ENCODE results near the gene CNTNAP2. TPM values are rescaled to one million over a fixed set of nuclear protein-coding genes. Genes with fewer than 3 reads are reported as not detected.
"Not testable (repeated sequence)": the region's sequence is repeated elsewhere in the genome, so short reads cannot be mapped to it uniquely, and the experiment has no call there.

Gene CNTNAP2
- total and polyA plus RNA-seq, 7 experiments from 2014 or later, result 0.02 to 0.48 (median 0.24) TPM; not detected in 2

DNA sequence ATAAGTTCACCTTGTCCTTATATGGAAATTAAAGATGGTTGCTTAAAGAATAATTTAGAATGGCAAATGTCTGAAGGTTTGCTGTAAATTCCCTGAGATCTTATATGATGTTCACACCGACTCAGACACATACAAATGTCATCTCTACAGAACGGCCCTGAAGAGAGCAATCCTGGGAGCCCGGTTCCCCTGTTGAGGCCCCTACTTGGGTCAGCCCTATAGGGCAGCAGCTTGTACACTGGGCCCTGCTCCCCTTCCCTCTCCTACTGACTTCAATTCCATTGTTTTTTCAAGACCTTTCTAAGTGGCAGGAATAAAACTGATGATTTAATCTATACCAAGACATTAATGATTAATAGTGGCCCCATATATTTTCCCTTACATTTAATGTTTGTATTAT, 1660.7 kb downstream of the CNTNAP2 start:
- H3K27ac Mint-ChIP-seq, result no peak overlapping the region
- H3K27ac ChIP-seq (ENCODE audit: low read depth, low read length), result no peak overlapping the region
- intact Hi-C loops (cut with micrococcal nuclease), result no loop called here
- H3K9me3 ChIP-seq (ENCODE audit: control insufficient read depth in 2 of 3, low read length in 3 of 3), result no peaks in the 10 kb centered on the region
- DNase-seq (no peak), ATAC-seq (no peak)
- POLR2A ChIA-PET, result no interaction called here
- no peaks in the 10 kb centered on the region for H3K36me3 Mint-ChIP-seq
- no peaks in the 10 kb centered on the region for H3K27me3 Mint-ChIP-seq
- H3K27me3 ChIP-seq (ENCODE audit: control insufficient read depth in 2 of 2, insufficient read depth in 2 of 2, low read length in 2 of 2), result no peaks in the 10 kb centered on the region
- CTCF ChIA-PET, result no interaction called here
- no peaks in the 10 kb centered on the region for H3K4me1 Mint-ChIP-seq
- H3K36me3 ChIP-seq (ENCODE audit: control insufficient read depth in 2 of 3, insufficient read depth in 3 of 3, low read length in 3 of 3), result no peaks in the 10 kb centered on the region
- H3K4me3 ChIP-seq (ENCODE audit: low read length), result no peak overlapping the region
- H3K9me3 Mint-ChIP-seq, result peaks cover 0 to 3% (median 0%) of the 10 kb centered on the region in 11 donors
- no peaks in the 10 kb centered on the region for H3K4me1 ChIP-seq (ENCODE audit: control insufficient read depth in 2 of 2, insufficient read depth in 2 of 2, low read length in 2 of 2)
- H3K4me3 Mint-ChIP-seq, result no peak overlapping the region

DNA sequence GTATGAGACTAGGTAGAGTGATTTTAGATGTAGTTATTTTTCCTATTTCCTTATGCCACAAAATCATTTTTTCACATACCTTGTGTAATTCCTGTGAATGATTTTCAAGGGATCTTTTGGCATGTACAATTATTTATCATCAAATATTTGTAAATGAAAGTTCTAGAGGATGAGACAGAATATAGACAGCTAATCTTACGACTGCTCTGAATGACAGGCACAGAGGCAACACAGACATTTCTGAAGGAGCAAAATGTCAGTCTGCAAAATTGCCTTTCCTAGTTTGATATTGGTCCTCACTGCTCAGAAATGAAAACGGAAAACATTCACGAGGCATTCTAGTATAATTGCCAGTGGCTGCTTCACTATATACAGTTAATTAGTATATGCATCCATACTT, 1663.3 kb downstream of the CNTNAP2 start:
- no peaks in the 10 kb centered on the region for H3K4me1 Mint-ChIP-seq
- intact Hi-C loops (cut with micrococcal nuclease), result no loop called here
- Histone ChIP-seq H3K9me3 (ENCODE audit: control insufficient read depth in 2 of 3, low read length in 3 of 3) (no peaks in the 10 kb centered on the region), H3K27me3 (ENCODE audit: control insufficient read depth in 2 of 2, insufficient read depth in 2 of 2, low read length in 2 of 2) (no peaks in the 10 kb centered on the region), H3K4me3 (ENCODE audit: low read length) (no peak overlapping the region), H3K27ac (ENCODE audit: low read depth, low read length) (no peak overlapping the region), H3K36me3 (ENCODE audit: control insufficient read depth in 2 of 3, insufficient read depth in 3 of 3, low read length in 3 of 3) (no peaks in the 10 kb centered on the region), H3K4me1 (ENCODE audit: control insufficient read depth in 2 of 2, insufficient read depth in 2 of 2, low read length in 2 of 2) (no peaks in the 10 kb centered on the region)
- no peaks in the 10 kb centered on the region for H3K27me3 Mint-ChIP-seq
- ATAC-seq (no peak), DNase-seq (no peak)
- no peak overlapping the region for H3K27ac Mint-ChIP-seq
- ChIA-PET POLR2A (no interaction called here), CTCF (no interaction called here)
- no peaks in the 10 kb centered on the region for H3K36me3 Mint-ChIP-seq
- H3K4me3 Mint-ChIP-seq, result no peak overlapping the region
- peaks cover 0 to 5% (median under 1%) of the 10 kb centered on the region in 11 donors for H3K9me3 Mint-ChIP-seq

DNA sequence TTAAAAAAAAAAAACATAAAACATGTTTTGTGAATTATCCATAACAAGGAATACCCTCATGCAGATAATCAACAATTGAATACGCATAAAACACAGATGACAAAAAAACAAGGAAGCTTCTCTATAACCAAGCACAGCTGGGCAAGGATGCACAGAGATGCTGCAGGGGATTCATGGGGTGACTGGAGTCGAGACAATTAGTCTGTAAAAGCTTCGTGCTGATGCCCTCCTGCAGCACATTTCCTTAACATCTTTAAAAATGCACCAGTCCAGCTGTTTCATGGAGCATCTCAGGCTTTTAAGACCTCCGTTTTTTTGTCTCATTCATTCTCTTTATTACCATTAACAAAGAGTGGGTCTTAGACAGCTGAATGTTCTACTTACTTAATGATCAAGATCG, 1680.0 kb downstream of the CNTNAP2 start:
- H3K36me3 Mint-ChIP-seq, result no peaks in the 10 kb centered on the region
- CTCF ChIA-PET, result no interaction called here
- H3K27me3 Mint-ChIP-seq, result peaks cover 0 to 8% (median 0%) of the 10 kb centered on the region in 5 donors
- Histone ChIP-seq H3K36me3 (ENCODE audit: control insufficient read depth in 2 of 3, insufficient read depth in 3 of 3, low read length in 3 of 3) (no peaks in the 10 kb centered on the region), H3K27ac (ENCODE audit: low read depth, low read length) (no peak overlapping the region), H3K27me3 (ENCODE audit: control insufficient read depth in 2 of 2, insufficient read depth in 2 of 2, low read length in 2 of 2) (no peaks in the 10 kb centered on the region), H3K4me3 (ENCODE audit: low read length) (no peak overlapping the region), H3K9me3 (ENCODE audit: control insufficient read depth in 2 of 3, low read length in 3 of 3) (no peaks in the 10 kb centered on the region), H3K4me1 (ENCODE audit: control insufficient read depth in 2 of 2, insufficient read depth in 2 of 2, low read length in 2 of 2) (no peaks in the 10 kb centered on the region)
- DNase-seq (no peak), ATAC-seq (no peak)
- intact Hi-C loops (cut with micrococcal nuclease), result no loop called here
- no peak overlapping the region for H3K27ac Mint-ChIP-seq
- H3K4me1 Mint-ChIP-seq, result no peaks in the 10 kb centered on the region
- peaks cover 0 to 9% (median 0%) of the 10 kb centered on the region in 11 donors for H3K9me3 Mint-ChIP-seq
- POLR2A ChIA-PET, result no interaction called here
- no peak overlapping the region for H3K4me3 Mint-ChIP-seq

DNA sequence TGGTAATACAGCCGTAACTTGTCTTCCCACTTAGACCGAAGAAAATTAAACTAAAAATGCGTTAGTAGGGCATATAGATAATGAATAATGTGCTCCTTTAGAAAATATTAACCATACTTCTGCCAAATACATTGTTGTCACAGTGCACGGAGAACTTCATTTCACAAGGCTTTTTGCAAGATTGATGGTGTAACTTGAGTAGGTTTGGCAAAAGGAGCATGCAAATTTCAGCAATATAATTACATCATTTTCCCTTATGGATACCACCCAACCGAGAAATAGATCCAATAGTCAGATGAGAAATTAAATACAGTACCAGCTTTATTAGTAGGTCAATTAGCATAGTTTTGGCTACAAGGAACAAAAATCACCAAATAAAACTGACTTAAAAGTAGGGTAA, 1681.4 kb downstream of the CNTNAP2 start:
- intact Hi-C loops (cut with micrococcal nuclease), result no loop called here
- Histone ChIP-seq H3K27me3 (ENCODE audit: control insufficient read depth in 2 of 2, insufficient read depth in 2 of 2, low read length in 2 of 2) (no peaks in the 10 kb centered on the region), H3K27ac (ENCODE audit: low read depth, low read length) (no peak overlapping the region), H3K36me3 (ENCODE audit: control insufficient read depth in 2 of 3, insufficient read depth in 3 of 3, low read length in 3 of 3) (no peaks in the 10 kb centered on the region), H3K4me1 (ENCODE audit: control insufficient read depth in 2 of 2, insufficient read depth in 2 of 2, low read length in 2 of 2) (no peaks in the 10 kb centered on the region), H3K4me3 (ENCODE audit: low read length) (no peak overlapping the region), H3K9me3 (ENCODE audit: control insufficient read depth in 2 of 3, low read length in 3 of 3) (no peaks in the 10 kb centered on the region)
- ATAC-seq (no peak), DNase-seq (no peak)
- Mint-ChIP-seq H3K9me3 (peaks cover 0 to 8% (median 0%) of the 10 kb centered on the region in 11 donors), H3K4me3 (no peak overlapping the region), H3K36me3 (no peaks in the 10 kb centered on the region), H3K27ac (no peak overlapping the region), H3K4me1 (no peaks in the 10 kb centered on the region), H3K27me3 (peaks cover 0 to 8% (median 0%) of the 10 kb centered on the region in 5 donors)
- ChIA-PET CTCF (no interaction called here), POLR2A (no interaction called here)

DNA sequence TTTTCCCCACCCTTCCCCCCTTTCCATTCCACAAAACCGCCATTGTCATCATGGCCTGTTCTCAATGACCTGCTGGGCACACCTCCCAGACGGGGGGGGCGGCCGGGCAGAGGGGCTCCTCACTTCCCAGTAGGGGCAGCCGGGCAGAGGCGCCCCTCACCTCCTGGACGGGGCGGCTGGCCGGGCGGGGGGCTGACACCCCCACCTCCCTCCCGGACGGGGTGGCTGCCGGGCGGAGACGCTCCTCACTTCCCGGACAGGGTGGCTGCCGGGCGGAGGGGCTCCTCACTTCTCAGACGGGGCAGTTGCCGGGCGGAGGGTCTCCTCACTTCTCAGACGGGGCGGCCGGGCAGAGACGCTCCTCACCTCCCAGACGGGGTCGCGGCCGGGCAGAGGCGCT, 1685.2 kb downstream of the CNTNAP2 start:
- H3K4me1 ChIP-seq (ENCODE audit: control insufficient read depth in 2 of 2, insufficient read depth in 2 of 2, low read length in 2 of 2); H3K27me3 Mint-ChIP-seq; ATAC-seq; DNase-seq; H3K27me3 ChIP-seq (ENCODE audit: control insufficient read depth in 2 of 2, insufficient read depth in 2 of 2, low read length in 2 of 2); H3K4me3 ChIP-seq (ENCODE audit: low read length); H3K4me3 Mint-ChIP-seq; POLR2A ChIA-PET; H3K36me3 ChIP-seq (ENCODE audit: control insufficient read depth in 2 of 3, insufficient read depth in 3 of 3, low read length in 3 of 3); H3K36me3 Mint-ChIP-seq; CTCF ChIA-PET; H3K27ac ChIP-seq (ENCODE audit: low read depth, low read length); H3K27ac Mint-ChIP-seq; H3K9me3 ChIP-seq (ENCODE audit: control insufficient read depth in 2 of 3, low read length in 3 of 3); intact Hi-C loops (cut with micrococcal nuclease); H3K4me1 Mint-ChIP-seq: not testable (repeated sequence)
- peaks cover 0 to 13% (median 5%) of the 10 kb centered on the region in 11 donors for H3K9me3 Mint-ChIP-seq

DNA sequence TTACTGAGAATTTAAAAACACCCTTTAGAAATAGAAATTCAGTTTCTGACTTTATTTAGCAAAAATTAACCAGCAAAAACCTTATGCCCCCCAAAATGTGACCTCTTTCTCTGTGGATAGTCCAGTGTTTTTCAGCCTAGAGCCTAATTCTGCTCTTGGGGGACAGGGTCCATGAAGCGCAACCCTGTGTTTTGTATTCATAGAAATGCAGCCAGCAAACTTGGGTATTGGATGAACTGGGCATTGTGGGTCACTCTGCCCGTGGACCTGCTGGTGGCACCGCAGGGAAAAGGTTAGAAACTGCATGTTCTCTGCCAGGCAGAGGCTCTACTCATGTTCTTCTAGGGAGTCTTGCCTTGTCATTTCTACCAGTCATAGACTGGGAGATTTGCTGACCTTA, 1686.5 kb downstream of the CNTNAP2 start:
- Mint-ChIP-seq H3K4me3 (no peak overlapping the region), H3K9me3 (peaks cover 0 to 13% (median 5%) of the 10 kb centered on the region in 11 donors), H3K36me3 (no peaks in the 10 kb centered on the region), H3K27ac (no peak overlapping the region), H3K4me1 (no peaks in the 10 kb centered on the region), H3K27me3 (no peaks in the 10 kb centered on the region)
- no peak overlapping the region for H3K4me3 ChIP-seq (ENCODE audit: low read length)
- no peaks in the 10 kb centered on the region for H3K27me3 ChIP-seq (ENCODE audit: control insufficient read depth in 2 of 2, insufficient read depth in 2 of 2, low read length in 2 of 2)
- H3K4me1 ChIP-seq (ENCODE audit: control insufficient read depth in 2 of 2, insufficient read depth in 2 of 2, low read length in 2 of 2), result no peaks in the 10 kb centered on the region
- ATAC-seq (no peak), DNase-seq (no peak)
- no peaks in the 10 kb centered on the region for H3K9me3 ChIP-seq (ENCODE audit: control insufficient read depth in 2 of 3, low read length in 3 of 3)
- POLR2A ChIA-PET, result no interaction called here
- no peaks in the 10 kb centered on the region for H3K36me3 ChIP-seq (ENCODE audit: control insufficient read depth in 2 of 3, insufficient read depth in 3 of 3, low read length in 3 of 3)
- CTCF ChIA-PET, result no interaction called here
- intact Hi-C loops (cut with micrococcal nuclease), result no loop called here
- no peak overlapping the region for H3K27ac ChIP-seq (ENCODE audit: low read depth, low read length)

DNA sequence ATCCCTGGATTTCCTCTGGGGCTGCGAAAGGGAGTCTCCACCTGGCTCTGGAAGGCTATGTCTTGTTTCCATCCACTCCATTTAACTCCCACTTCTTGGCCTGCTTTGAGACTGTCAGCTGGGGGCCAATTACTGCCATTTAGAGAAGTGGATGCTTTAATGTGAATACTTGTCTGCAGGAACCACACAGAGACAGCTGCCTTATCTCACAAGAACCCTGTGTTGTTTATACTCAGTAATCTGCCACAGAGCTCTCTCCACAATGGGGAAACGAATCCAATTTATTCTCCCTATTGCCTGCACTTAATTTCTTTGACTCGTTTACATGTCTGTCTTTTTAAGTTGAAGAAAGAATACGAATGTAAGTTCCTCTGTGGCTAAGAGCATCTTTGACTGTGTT, 1687.0 kb downstream of the CNTNAP2 start:
- H3K27ac ChIP-seq (ENCODE audit: low read depth, low read length), result no peak overlapping the region
- Mint-ChIP-seq H3K4me3 (no peak overlapping the region), H3K27ac (no peak overlapping the region), H3K27me3 (no peaks in the 10 kb centered on the region), H3K36me3 (no peaks in the 10 kb centered on the region), H3K9me3 (peaks cover 0 to 17% (median 5%) of the 10 kb centered on the region in 11 donors), H3K4me1 (no peaks in the 10 kb centered on the region)
- no peaks in the 10 kb centered on the region for H3K36me3 ChIP-seq (ENCODE audit: control insufficient read depth in 2 of 3, insufficient read depth in 3 of 3, low read length in 3 of 3)
- no peak for ATAC-seq
- H3K4me1 ChIP-seq (ENCODE audit: control insufficient read depth in 2 of 2, insufficient read depth in 2 of 2, low read length in 2 of 2), result no peaks in the 10 kb centered on the region
- intact Hi-C loops (cut with micrococcal nuclease), result no loop called here
- POLR2A ChIA-PET, result no interaction called here
- CTCF ChIA-PET, result no interaction called here
- no peaks in the 10 kb centered on the region for H3K27me3 ChIP-seq (ENCODE audit: control insufficient read depth in 2 of 2, insufficient read depth in 2 of 2, low read length in 2 of 2)
- DNase-seq, result no peak
- no peaks in the 10 kb centered on the region for H3K9me3 ChIP-seq (ENCODE audit: control insufficient read depth in 2 of 3, low read length in 3 of 3)
- no peak overlapping the region for H3K4me3 ChIP-seq (ENCODE audit: low read length)
